HG02763 (cell line): Measurements from ENCODE around the gene IGSF8.

Experiments used
- ATAC-seq: cut with Tn5 transposase; IDR thresholded peaks from one replicate; pipeline ENCODE4 v1.9.1; 2021; ENCODE audit warnings: mild to moderate bottlenecking, moderate library complexity; ENCODE audit not compliant: unreplicated experiment

IGSF8 gene, protein sequence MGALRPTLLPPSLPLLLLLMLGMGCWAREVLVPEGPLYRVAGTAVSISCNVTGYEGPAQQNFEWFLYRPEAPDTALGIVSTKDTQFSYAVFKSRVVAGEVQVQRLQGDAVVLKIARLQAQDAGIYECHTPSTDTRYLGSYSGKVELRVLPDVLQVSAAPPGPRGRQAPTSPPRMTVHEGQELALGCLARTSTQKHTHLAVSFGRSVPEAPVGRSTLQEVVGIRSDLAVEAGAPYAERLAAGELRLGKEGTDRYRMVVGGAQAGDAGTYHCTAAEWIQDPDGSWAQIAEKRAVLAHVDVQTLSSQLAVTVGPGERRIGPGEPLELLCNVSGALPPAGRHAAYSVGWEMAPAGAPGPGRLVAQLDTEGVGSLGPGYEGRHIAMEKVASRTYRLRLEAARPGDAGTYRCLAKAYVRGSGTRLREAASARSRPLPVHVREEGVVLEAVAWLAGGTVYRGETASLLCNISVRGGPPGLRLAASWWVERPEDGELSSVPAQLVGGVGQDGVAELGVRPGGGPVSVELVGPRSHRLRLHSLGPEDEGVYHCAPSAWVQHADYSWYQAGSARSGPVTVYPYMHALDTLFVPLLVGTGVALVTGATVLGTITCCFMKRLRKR

DNA sequence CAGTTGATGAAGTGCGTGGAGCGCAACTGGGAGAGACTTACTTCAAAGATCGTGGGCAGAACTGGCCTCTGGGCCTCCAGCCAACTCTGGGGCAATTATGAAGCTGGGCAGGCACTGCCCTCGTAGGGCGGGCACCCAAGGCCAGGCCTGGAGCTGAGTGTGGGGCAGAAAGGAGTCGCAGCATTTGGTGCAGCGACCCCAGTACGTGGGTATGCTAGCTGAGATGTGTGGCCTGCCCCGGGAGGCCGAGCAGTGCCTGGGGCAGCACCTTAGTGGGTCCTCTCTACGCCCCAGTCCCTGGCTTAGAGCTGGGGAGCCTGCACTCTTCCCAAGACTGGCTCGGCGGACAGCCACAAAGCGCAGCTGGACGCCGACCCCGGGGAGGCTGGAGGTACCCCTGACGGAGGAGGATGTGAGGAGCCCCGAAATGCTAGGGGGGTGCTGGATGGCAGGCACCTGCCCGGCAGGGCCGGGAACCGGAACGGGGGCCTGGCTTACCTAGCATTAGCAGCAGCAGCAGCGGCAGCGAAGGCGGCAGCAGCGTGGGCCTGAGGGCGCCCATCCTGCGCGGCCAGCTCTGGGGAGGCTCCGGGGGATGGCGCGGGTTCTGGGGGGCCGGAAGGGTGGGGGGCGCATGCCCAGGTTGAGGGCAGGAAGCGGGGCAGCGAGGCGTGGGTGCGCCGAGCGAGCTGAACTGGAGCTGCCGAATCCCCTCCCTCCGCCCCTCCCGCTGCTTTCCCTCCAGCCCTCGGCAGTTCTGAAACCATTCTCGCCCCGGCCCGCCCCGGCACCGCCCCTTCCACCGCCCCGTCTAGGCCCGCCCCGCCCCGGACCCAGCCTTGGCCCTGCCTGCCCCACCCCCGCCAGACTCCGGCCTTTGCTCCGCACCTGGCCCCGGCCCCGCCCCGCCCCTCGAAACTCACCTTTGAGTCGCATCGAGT, at the start of gene IGSF8:
IGSF8 (minus strand) TSS at position 709 of the 941 bp plus-strand sequence; CDS start at position 562, 147 bp downstream.
- ATAC-seq: peak; percentile 56

DNA sequence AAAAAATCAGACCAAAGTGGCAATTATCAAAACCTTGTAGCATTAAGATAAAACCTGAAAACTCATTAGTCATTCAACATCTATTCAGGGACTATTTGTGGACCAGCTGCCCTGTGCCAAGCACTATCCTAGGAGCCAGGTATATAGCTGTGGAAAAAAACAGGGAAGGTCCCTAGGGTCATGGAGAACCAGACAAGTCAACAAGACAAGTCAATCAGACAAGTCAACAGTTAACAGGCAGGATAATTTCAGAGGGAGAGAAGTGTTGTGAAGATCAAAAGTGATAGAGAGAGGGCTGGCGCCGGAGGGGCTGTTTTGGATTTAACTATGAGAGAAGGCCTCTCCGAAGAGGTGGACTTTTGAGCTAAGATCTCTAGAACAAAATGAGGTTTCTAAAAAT, 49.7 kb upstream of the IGSF8 start:
- ATAC-seq: no peak

DNA sequence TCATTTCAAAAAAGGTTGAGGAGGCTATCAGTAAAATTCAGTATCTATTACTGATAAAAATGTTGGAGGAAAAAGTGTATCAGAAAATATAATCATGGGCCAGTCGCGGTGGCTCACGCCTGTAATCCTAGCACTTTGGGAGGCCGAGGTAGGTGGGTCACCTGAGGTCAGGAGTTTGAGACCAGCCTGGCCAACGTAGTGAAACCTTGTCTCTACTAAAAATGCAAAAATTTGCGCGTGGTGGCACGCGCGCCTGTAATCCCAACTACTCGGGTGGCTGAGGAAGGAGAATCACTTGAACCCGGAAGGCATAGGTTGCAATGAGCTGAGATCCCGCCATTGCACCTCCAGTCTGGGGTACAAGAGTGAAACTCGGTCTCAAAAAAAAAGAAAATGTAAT, 47.7 kb upstream of the IGSF8 start:
- ATAC-seq: no peak

DNA sequence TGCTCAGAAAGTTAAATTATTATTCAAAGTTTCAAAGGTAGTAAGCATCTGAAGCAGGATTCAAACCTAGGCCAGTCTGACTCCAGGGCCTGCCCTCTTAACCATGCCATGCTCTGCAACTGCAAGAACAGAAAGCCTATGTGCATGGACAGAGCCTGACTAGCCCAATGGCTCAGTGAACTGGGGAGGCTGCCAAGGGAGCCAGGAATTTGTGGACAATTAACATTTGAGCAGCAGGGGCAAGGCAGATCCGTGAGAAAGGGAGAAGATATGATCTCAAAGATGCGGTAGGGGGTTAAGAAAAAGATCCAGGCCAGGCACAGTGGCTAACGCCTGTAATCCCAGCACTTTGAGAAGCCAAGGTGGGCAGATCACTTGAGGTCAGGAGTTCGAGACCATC, 46.5 kb upstream of the IGSF8 start:
- ATAC-seq: no peak

DNA sequence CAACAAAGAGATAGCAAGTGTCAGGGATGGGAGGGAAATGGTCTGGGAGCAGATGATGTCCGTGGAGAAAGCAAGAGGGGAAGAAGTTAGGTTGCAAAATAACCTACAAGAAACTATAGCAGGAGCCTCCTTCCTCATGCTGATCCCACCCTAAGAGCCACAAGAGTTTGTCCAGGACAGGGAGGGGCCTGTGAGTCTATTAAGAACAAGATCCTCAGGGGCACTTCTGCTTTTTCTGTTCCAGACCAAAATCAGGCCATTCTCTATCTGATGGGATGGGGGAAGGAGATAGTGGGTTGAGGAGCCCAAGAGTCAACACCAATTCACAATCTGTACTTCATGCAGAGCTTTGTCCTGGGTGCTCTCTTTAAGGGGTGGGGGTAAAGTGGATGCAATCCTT, 45.3 kb upstream of the IGSF8 start:
- ATAC-seq: no peak

DNA sequence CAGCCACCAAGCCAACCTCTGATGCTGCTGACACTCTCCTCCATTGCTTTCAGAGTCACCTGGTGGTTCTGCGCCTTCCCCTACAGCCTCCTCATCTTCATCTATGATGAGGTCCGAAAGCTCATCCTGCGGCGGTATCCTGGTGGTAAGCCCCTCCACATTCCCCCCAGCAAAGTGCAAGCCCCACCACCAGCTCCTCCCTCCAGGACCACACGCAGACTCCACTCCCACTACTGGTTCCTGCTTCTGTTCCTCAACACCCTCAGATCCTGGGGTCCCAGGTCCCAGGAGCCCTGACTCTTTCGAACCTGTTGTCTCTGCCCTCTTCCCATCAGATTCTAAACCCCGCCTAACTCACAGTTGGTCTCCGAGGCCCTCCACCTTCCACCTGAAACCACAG, 41.4 kb upstream of the IGSF8 start:
- no peak for ATAC-seq

DNA sequence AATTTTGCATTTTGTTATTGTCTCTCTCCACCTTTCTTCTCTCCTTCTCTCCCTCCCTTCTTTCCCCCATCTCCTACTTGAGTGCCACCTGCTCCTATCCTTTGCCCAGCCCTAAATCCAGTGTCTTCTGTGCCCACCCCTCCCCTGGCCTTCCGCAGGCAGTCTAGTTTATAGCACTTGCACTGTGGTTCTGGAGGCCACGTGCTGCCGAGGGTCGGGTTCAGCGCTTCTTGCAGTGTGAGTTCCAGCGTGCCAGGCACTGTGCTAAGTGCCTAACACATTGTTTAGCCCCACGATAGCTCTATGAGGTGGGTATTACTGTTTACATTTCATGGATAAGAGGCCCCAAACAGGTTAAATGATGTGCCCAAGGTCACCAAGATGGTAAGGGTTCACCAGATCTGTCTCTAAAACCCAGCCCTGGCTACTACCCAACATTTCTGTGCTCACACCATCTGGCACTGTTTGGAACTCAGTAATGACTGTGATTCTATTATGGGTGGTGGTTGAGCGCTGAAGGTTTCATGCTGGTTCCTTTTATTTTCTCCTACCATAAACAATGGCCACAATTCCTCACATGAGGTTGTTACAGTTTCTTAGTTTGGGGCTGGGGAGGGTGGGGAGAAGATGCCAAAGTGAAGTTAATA, 38.9 kb upstream of the IGSF8 start:
- no peak for ATAC-seq

DNA sequence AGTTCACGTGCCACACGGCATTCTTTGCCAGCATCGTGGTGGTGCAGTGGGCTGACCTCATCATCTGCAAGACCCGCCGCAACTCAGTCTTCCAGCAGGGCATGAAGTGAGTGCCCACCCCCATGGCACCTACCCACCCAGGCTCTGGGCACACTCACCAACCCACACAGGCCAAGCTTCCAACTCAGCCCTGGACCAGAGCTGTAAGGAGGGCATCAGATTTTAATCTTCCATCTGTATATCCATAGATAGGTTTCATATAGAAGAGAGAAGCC, 38.4 kb upstream of the IGSF8 start:
- no peak for ATAC-seq

DNA sequence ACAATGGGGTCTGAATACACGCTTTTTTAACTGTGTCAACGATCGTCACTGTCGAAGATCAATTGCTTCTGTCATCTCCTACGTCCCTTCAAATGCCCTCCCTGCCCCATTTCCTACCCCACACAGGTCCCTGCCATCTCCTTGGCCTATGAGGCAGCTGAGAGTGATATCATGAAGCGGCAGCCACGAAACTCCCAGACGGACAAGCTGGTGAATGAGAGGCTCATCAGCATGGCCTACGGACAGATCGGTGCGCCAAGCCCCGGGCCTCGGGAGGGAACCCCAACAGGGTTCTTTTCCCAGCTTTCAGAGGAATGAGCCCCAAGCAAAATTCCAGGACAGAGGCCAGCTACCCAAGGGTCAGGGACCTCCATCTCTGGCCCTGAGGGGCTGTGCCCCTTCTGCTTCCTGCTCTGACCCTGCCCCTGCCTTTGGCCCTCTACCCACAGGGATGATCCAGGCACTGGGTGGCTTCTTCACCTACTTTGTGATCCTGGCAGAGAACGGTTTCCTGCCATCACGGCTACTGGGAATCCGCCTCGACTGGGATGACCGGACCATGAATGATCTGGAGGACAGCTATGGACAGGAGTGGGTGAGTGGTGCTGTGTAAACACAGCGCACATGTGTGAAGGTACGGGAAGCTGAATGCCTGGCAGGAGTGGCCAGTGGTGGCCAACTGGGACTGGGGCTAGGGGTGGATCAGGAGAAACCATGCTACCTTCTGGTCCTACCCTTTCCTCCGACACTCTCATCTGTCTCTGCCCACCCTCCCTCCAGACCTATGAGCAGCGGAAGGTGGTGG, 37.9 kb upstream of the IGSF8 start:
- no peak for ATAC-seq

DNA sequence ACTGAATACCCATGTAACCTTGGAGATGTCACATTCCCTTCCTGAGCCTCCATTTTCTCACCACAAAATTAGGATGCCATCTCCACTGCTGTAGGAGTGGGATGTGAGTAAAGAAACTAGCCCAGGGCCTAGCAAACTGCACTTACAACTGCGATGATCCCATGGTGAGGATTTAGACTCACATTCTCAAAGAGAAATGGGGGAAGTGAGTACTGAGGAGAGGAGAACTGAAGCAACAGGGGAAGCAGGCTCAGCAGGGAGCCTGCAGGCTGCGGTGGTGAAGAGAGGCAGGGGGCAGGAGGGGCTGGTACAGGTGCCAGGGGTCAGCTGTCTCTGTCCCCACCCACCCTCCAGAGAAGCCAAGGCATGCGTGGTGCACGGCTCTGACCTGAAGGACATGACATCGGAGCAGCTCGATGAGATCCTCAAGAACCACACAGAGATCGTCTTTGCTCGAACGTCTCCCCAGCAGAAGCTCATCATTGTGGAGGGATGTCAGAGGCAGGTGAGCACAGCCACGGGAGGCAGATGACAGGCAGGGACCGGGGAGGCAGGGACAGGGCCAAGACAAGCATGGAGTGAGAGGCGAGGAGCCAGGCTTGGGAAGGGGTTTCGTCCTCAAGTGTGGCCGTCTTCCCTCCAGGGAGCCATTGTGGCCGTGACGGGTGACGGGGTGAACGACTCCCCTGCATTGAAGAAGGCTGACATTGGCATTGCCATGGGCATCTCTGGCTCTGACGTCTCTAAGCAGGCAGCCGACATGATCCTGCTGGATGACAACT, 36.6 kb upstream of the IGSF8 start:
- no peak for ATAC-seq

DNA sequence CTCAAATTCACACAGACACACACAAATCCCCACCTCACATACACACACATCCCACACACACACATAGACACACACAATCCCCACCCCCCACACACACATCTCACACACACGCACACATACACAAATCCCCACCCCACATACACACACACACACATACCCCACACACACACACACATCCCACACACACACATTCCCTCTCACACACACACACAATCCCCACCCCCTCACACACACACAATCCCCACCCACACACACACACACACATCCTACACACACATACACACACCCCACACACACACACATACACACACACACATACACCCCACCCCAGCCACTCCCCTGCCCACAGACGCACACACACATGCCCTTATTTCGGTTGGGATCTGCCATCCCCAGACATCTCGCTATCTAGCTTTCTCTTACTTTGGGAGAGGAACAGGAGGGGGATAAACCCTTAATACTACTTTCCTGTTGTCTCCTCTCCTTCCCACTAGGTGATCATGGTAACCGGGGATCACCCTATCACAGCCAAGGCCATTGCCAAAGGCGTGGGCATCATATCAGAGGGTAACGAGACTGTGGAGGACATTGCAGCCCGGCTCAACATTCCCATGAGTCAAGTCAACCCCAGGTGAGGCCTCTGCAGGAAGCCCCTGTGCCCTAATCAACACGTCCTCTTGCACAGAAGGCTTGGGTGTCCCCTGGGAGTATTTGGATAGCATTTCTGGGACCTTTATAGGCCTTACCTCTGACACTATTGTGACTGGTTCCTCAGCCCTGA, 35.8 kb upstream of the IGSF8 start:
- no peak for ATAC-seq

DNA sequence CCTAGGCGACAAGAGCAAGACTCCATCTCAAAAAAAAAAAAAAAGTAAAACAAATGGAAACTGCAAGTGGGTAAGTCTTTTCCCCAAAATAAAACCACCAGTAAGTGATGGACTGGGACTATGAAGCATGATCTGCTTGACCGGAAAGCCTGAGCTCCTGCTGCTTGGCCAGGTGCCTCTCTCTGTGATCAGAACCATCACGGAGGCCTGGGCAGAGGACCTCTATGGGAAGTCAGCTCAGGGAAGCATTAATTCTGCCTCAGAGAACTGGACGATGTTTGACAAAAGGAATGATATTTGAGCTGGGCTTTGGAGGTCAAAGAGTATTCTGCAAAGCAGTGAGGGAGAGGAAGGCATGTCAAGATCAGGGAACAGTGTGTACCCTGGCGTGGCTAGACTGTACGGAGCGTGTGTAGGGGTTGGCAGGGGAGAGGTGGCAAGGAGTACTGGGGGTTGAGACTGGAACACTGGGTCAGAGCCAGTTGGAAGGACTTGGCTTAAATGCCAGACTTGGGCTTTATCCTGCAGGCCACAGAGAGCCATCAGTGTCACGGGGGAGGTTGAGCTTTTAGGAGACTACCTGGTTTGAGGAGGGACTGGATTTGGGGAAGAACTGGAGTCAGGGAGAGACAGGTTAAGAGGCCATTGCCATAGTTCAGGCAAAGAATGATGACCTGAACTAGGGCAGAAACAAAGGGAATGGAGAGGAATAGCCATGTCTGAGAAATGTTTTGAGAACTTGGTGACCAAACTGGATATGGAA, 33.6 kb upstream of the IGSF8 start:
- no peak for ATAC-seq

DNA sequence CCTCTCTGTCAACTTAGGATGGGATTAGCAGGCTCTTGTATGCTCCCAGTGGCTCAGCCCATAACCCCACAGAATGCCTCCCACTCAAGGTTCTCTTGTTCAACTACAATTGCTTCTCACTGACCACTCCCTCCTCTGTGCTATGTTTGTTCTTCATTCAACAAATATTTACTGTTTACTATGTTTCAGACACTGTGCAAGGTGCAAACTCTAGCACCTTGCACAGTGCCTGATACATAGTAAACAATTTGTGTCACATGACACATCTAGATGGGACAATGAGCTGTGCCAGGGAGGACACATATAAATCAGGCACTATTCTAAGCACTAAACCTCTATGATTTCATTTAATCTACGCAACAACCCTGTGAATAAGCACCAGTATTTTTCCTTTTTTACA, 32.5 kb upstream of the IGSF8 start:
- no peak for ATAC-seq

DNA sequence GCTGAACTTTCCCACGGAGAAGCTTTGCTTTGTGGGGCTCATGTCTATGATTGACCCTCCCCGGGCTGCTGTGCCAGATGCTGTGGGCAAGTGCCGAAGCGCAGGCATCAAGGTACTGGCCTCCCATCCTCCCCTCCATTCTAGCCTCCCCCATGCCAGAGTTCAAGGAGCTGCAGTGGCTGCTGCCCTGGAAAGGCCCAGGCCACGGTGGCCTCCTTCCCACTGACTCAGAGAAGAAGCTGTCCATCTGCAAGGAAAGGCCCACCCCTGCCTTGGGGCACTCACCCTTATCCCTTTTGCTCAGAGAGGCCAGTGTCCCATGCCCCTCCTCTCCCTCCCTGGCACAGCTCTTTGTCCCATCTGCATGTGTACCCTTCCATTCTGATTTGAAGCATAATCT, 32.1 kb upstream of the IGSF8 start:
- no peak for ATAC-seq

DNA sequence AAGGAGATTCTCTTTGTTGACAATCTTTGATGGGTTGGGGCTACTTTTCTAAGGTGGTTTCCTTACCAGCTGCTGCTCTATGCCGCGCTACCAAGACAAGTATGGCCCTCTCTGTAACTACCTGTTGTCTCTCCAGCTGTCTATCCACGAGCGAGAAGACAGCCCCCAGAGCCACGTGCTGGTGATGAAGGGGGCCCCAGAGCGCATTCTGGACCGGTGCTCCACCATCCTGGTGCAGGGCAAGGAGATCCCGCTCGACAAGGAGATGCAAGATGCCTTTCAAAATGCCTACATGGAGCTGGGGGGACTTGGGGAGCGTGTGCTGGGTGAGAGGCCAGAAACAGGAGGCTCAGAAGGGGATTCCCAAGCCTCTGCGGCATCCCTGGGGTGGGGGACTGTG, 31.5 kb upstream of the IGSF8 start:
- ATAC-seq: no peak

DNA sequence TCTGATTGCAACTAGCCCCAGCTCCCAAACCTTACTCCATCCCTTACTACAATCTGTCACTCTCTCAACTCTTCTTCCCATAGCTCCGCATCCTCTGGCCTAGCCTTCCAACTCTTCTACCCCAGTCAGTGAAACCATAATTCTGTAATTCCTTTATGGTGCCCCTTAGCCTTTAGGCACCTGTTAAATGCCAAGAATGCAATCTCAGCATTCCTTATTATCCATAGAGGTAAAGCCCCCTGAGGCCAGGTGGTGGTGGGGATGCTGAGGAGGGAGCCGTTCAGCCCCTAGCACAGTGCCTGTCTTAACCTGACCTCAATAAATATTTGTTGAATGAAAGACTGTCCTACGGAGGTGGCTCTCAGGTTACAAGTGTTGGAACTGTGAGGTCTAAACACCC, 31.1 kb upstream of the IGSF8 start:
- no peak for ATAC-seq

DNA sequence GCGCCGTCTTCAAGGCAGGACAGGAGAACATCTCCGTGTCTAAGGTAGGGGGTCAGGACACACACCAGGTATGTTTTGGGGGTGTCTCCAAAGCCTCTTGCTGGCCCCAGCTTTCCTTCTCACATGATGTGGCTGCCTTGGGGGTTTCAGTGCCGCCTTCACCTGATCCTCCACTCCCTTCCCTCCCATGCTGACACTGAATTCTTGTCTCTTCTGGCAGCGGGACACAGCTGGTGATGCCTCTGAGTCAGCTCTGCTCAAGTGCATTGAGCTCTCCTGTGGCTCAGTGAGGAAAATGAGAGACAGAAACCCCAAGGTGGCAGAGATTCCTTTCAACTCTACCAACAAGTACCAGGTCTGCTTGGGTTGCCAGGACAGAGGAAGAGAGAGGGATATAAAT, 30.6 kb upstream of the IGSF8 start:
- no peak for ATAC-seq

DNA sequence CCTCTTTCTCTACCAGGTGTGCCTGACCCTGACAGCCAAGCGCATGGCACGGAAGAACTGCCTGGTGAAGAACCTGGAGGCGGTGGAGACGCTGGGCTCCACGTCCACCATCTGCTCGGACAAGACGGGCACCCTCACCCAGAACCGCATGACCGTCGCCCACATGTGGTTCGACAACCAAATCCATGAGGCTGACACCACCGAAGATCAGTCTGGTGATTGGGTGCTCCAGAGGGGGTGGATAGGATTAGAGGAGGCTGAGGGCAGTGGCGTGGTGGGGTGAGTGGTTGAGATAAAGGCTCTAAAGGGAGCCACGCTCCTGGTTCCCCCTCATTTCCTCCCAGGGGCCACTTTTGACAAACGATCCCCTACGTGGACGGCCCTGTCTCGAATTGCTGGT, 30.2 kb upstream of the IGSF8 start:
- no peak for ATAC-seq
